Pancreas (tissue), 10 donors: ENCODE results near the gene UBAP2. TPM values are rescaled to one million over a fixed set of nuclear protein-coding genes. Genes with fewer than 3 reads are reported as not detected.

Source experiments
- ATAC-seq, 4 donors: fragments of 200-7000 bp; cut with Tn5 transposase; one replicate each; pipeline versions ENCODE4 v1.8.0 to v1.9.1; 2020; ENCODE audit warnings: mild to moderate bottlenecking in 4 of 4, moderate library complexity in 4 of 4
- DNase-seq, 6 donors: peaks; one replicate each; pipeline ENCODE4 v3.0.0-alpha.2; 2020
- FAIRE-seq: peaks from 2 replicates; lab custom pipeline; 2012; peaks lifted over from hg19 to GRCh38; lab: Jason Lieb, UNC
- H3K27ac ChIP-seq, 4 donors: fragments of 200-600 bp; sonication (generic); 1 replicate in 3 of 4; 2 replicates in 1 of 4; pipeline versions ENCODE4 v1.5.0 to v1.8.0; 2020
- H3K27me3 ChIP-seq, 4 donors: fragments of 200-600 bp; one replicate each; pipeline ENCODE4 v1.8.0; 2021
- H3K36me3 ChIP-seq, 3 donors: fragments of 200-600 bp; sonication (generic) in 1 of 3; one replicate each; pipeline versions ENCODE4 v1.5.0 to v1.8.0; 2020 to 2021
- H3K4me1 ChIP-seq, 3 donors: fragments of 200-600 bp; one replicate each; pipeline ENCODE4 v1.8.0; 2021
- H3K4me3 ChIP-seq, 4 donors: fragments of 200-600 bp; sonication (generic) in 2 of 4; one replicate each; pipeline versions ENCODE4 v1.5.0 to v1.8.0; 2020 to 2021
- H3K9me3 ChIP-seq, 4 donors: fragments of 200-600 bp; one replicate each; pipeline ENCODE4 v1.8.0; 2021
- CTCF ChIP-seq, 4 donors: fragments of 200-600 bp; sonication (generic) in 3 of 4; IDR thresholded peaks; one replicate each; pipeline versions ENCODE4 v1.5.0 to v1.8.0; 2021; ENCODE audit warnings: antibody characterized with exemption in 4 of 4
- WGBS, 2 donors: extraction: QIAGEN DNeasy Blood & Tissue Kit; methylation state at CpG; one replicate each; pipeline ENCODE4 v1.1.7; 2013; 5-methylcytosine and 5-hydroxymethylcytosine counted together
- intact Hi-C, 3 donors: fragments of 100-400 bp; cut with DNase I; formaldehyde crosslinking; loops; one replicate each; pipeline versions ENCODE4 v1.11.1 to v1.14.2; 2022
- polyA plus RNA-seq, 2 donors: library from polyadenylated mRNA; stranded (reverse); fragments of 200-250 nt; gene quantifications; one replicate each; pipeline ENCODE4 v1.2.3, GENCODE V29; 2013
- total RNA-seq, 6 donors: library from RNA; stranded (reverse); fragmentation: NEBNext Ultra II Directional in 4 of 6; extraction: Animal tissue kit (Norgen Biotek cat#: 25700) in 4 of 6; gene quantifications; one replicate each; pipeline versions ENCODE4 v1.2.1 to v1.2.4, GENCODE V29; 2021 to 2023
- donor health status: healthy with polysubstance abuse.
- donor health status: DM: no; HTN: no; CAD: no; lungs with moderate emphysema.
- donor health status: DM: no; HTN: no; CAD: no.
- donor health status: control.
- donor health status: control.
- donor health status: Bipolar disorder and iron deficiency.
- donor health status: DM: yes; HTN: yes; CAD: no.
- donor health status: DM: no; HTN: no; CAD: no.
- donor health status: DM: no; HTN: no; CAD: no.
- donor health status: DM: yes; HTN: yes; CAD: no.

UBAP2 gene
- total and polyA plus RNA-seq, 8 donors: 10.3 to 22.8 (median 13.6) TPM

GRCh38 chr9:34093578-34093977 lies 44.9 kb upstream of the UBAP2 start:
- no peaks in the 10 kb centered on the region for H3K27me3 ChIP-seq
- FAIRE-seq: no peak
- intact Hi-C loops: no loop called here
- no peaks in the 10 kb centered on the region for H3K9me3 ChIP-seq
- DNase-seq: no peak
- H3K36me3 ChIP-seq: peaks cover 2 to 59% (median 11%) of the 10 kb centered on the region in 3 donors
- peak in 3 of 4 donors; percentile 42 to 54 (median 51) for ATAC-seq
- WGBS, 2 donors: 53 to 54% methylated on average over 5 of the region's 5 CpGs
- no peak for TF ChIP-seq CTCF (IDR thresholded peaks at IDR 0.05)
- no peak overlapping the region for H3K4me3 ChIP-seq
- no peak overlapping the region for H3K27ac ChIP-seq
- peaks cover 0 to 3% (median 0%) of the 10 kb centered on the region in 3 donors for H3K4me1 ChIP-seq

- no peak for TF ChIP-seq CTCF (IDR thresholded peaks at IDR 0.05)
- Histone ChIP-seq H3K27ac (no peak overlapping the region), H3K4me3 (no peak overlapping the region), H3K9me3 (no peaks in the 10 kb centered on the region), H3K4me1 (peaks cover 0 to 3% (median 0%) of the 10 kb centered on the region in 3 donors), H3K36me3 (peaks cover 2 to 55% (median 19%) of the 10 kb centered on the region in 3 donors), H3K27me3 (no peaks in the 10 kb centered on the region)
- DNase-seq: no peak
- WGBS, 2 donors: 92 to 94% methylated on average over 7 of the region's 7 CpGs
- no peak for ATAC-seq
- FAIRE-seq: no peak
- intact Hi-C loops: no loop called here
Measured at GRCh38 chr9:34089311-34089710, 40.6 kb upstream of the UBAP2 start.

DNA sequence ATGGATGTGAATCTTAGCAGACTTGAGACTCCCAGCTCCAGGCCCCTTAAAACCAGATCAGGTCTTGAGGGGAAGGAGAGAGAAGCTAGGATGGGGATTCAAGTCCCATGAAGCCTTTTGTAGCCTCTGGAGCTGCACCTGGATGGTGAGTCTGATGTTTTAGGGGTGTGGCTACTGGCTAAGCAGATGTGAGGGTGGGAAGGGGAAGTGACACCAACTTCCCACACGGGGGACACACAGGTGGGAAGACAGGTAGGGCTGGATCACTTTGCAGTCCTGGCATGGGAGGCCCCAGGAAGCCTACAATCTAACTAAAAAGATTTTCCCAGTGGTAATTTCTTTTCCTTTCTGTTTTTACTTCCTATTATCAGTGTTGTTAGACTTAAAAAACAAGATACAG lies 38.7 kb upstream of the UBAP2 start:
- no peak overlapping the region for H3K27ac ChIP-seq
- no peaks in the 10 kb centered on the region for H3K4me1 ChIP-seq
- no peaks in the 10 kb centered on the region for H3K27me3 ChIP-seq
- DNase-seq (no peak), ATAC-seq (no peak), FAIRE-seq (no peak)
- H3K9me3 ChIP-seq: no peaks in the 10 kb centered on the region
- intact Hi-C loops: no loop called here
- WGBS, 2 donors: 33 to 44% methylated on average over 1 of the region's 1 CpG
- peaks cover 2 to 44% (median 19%) of the 10 kb centered on the region in 3 donors for H3K36me3 ChIP-seq
- TF ChIP-seq CTCF (IDR thresholded peaks at IDR 0.05): no peak
- no peak overlapping the region for H3K4me3 ChIP-seq

- H3K4me3 ChIP-seq: no peak overlapping the region
- H3K27me3 ChIP-seq: no peaks in the 10 kb centered on the region
- H3K4me1 ChIP-seq: no peaks in the 10 kb centered on the region
- FAIRE-seq (no peak), DNase-seq (no peak), ATAC-seq (no peak)
- peaks cover 2 to 39% (median 16%) of the 10 kb centered on the region in 3 donors for H3K36me3 ChIP-seq
- no peak overlapping the region for H3K27ac ChIP-seq
- intact Hi-C loops: no loop called here
- TF ChIP-seq CTCF (IDR thresholded peaks at IDR 0.05): no peak
- no peaks in the 10 kb centered on the region for H3K9me3 ChIP-seq
Measured at GRCh38 chr9:34086864-34087263, 38.2 kb upstream of the UBAP2 start.

- no peaks in the 10 kb centered on the region for H3K27me3 ChIP-seq
- H3K4me3 ChIP-seq: no peak overlapping the region
- intact Hi-C loops: no loop called here
- FAIRE-seq (no peak), ATAC-seq (no peak), DNase-seq (no peak)
- WGBS, 2 donors: 88 to 93% methylated on average over 6 of the region's 6 CpGs
- no peak for TF ChIP-seq CTCF (IDR thresholded peaks at IDR 0.05)
- H3K36me3 ChIP-seq: peaks cover 2 to 34% (median 16%) of the 10 kb centered on the region in 3 donors
- no peaks in the 10 kb centered on the region for H3K9me3 ChIP-seq
- H3K27ac ChIP-seq: no peak overlapping the region
- H3K4me1 ChIP-seq: no peaks in the 10 kb centered on the region
Measured at GRCh38 chr9:34085581-34086500, 37.2 kb upstream of the UBAP2 start.
